ENCODE measurements around the gene BPIFB2.

The BPIFB2 gene

DNA sequence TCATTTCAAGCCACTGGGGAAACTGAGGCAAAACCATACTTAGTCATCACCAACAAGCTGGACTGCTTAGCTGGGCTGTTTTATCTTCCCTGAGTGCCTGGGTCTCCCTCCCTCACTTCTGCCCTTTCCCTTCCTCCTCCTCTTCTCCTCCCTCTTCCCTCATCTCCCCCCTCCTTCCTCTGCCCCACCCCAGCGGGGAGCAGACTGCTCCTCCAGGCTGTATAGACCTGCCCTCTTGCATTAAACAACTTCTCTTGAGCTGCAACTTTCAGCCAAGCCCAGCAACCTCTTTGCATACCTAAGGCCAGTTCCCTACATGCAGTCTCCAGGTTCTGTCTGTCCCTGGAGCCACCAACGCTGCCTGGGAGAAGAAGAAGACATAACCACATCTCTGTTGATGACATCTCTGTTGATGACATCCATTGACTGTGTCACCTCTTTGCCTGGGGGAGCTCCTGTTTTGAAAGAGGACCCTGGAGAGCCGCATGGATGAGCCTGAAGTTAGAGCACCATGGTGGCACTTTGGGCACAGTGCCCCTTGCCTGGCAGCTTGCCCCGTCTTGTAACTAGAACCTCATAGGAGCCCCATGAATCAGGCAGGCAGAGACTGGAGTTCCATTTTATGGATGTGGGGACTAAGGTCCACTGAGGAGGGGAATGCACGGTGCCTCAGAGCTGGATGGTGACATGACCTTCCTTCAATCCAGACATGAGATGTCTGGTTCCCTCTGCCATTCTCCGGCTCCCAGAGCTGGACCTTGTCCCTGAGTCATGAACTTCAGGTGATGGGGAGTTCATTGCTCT lies 16.1 kb downstream of the BPIFB2 start:
- DNase-seq: no peak

- DNase-seq: no peak
These were observed 16.7 kb downstream of the BPIFB2 start for GRCh38 chr20:33024243-33024560.

DNA sequence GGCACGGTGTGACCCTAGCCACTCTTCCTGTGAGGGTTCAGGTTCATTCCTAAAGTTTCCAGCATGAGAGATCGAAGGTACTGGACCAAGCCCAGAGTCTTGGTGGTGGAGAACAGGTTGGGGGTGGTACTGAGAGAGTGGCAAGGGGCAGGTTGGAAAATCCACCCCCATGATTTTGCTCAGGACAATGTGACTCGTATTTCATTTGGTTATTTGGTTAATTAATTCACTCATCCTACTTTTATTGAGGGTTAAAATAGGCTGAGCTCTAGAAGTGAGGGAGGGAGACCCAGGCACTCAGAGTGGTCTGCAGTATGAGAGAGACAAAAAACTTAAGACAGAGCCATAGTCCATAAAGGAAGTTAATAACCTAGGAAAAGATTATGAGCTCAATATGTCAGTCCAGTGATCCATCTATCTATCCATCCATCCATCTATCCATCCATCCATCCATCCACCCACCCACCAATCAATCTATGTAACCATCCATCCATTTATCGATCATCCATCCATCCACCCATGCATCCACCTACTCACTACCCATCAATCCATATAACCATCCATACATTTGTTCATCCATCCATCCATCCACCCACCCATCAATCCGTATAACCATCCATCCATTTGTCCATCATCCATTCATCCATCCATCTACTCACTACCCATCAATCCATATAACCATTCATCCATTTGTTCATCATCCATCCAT lies 17.3 kb downstream of the BPIFB2 start:
- no peak for DNase-seq

GRCh38 chr20:33025318-33025876 lies 17.9 kb downstream of the BPIFB2 start:
- no peak for DNase-seq

DNA sequence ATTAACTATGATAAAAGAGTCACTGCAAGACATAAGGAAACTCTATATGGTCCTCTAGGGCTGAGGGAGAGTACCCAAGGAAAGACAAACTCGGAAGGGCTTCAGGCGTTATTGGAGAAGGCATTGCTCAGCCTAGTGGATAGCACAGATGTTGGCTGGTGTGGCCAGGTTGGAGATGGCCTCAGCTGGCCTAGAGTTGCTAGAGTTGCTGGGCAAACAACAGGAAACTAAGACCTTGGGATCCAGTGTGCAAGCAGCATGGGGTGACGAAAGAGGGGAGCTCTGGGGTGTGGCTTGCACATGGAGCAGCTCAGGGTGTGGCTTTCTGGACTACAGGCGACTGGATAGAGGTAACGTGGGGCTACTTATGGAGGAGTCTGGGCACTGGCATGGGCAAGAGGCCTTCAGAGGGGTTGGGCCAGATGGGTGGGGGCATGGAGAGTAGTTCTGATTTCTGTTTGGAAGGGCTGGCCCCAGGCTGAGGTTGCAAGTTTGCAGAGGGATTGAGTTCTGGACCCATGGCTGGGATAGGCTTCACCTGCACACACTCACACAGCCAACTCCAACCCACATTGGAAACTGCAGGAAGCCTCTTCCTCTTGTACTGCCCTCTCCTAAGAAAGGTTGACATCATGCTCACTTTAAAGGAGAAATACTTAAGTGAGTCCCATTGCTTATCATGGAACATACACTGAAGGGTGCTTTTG lies 18.7 kb downstream of the BPIFB2 start:
- DNase-seq: no peak

DNA sequence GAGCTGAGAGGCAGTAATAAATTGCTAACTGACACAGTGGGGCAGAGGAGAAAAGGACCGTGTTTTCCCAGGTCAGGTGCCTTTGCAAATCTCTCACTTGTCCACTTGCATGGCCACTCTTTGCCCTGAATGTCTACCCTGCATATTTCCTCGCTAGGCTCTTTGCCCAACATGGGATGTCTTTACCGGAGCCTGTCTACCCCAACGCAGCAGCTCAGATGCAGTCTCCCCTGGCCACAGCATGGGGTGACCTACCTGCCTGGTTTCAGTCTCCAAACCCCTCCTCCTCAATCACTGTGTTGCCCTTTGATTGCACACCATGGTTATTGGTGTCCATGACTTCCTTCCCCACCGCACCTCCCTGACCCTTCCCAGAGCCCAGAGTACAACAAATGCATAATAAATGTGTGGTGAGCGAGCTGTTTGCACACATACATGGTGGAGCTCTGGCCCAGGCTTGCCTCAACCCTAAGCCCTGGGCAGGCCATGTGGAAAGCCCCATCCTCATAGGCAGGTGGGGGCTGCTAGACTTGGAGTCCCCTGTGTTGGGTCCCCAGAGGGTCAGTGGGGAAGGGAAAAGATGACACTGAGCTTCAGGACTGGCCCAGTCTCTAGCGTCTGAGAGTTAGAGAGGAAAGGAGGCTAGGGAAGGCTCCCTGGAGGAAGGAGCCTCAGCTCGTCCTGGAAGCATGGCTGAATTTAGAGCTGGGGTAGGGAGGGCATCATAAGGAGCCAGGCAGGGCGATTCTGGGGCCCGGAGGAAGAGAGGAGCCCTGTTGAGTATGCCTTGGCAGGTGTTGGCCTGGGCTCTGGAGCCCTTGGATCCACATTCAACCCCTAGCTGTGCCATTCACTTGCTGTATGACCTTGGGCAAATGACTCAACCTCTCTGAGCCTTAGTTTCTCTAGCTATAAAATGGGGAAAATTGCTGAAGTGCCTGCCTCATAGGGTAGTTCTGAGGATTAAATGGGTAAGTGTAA lies 19.6 kb downstream of the BPIFB2 start:
- no peak for DNase-seq

- no peak for DNase-seq
These were observed 20.6 kb downstream of the BPIFB2 start for GRCh38 chr20:33027769-33028751.

GRCh38 chr20:33028875-33029274 lies 21.4 kb downstream of the BPIFB2 start:
- DNase-seq: no peak

- DNase-seq: no peak
These were observed 22.6 kb downstream of the BPIFB2 start for GRCh38 chr20:33030076-33030475.

- no peak for DNase-seq
These were observed 23.1 kb downstream of the BPIFB2 start for GRCh38 chr20:33030569-33030968.

GRCh38 chr20:33031531-33031930 lies 24.0 kb downstream of the BPIFB2 start, which contains the start of gene BPIFB6:
Gene BPIFB6 (plus strand): TSS chr20:33031648. CDS start chr20:33031648, 0 bp downstream.
- no peak for DNase-seq

- DNase-seq: no peak
These were observed 25.1 kb downstream of the BPIFB2 start for GRCh38 chr20:33032555-33032954.

GRCh38 chr20:33033381-33033780 lies 25.9 kb downstream of the BPIFB2 start:
- no peak for DNase-seq

- DNase-seq: no peak
These were observed 26.6 kb downstream of the BPIFB2 start for GRCh38 chr20:33034115-33034514.

DNA sequence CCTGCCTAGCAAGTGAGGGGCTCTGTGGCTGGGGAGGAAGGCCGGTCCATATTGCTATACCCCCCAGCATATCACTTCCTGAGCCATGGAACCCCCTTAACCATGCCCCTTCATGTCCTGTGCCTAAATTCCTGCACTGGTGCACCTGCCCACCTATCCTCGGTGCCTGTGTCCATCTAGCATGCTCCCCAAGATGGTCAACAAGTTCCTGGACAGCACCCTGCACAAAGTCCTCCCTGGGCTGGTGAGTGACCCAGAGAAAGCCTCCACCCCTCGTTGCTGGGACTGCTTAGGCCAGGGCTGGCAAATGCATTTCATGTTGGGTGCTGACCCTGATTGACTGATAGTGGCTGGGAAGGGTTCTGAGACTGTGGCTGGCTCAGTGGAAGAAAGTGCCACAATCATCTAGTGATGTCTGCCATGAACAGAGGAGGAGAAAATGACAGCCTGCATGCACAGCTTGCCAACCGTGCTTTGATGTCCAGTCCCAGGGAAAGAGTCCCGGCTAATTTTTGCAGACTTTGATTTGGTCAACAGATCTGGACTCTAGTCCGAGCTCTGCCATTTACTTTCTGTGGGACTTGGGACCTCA lies 27.5 kb downstream of the BPIFB2 start:
- no peak for DNase-seq

GRCh38 chr20:33037456-33037855 lies 30.0 kb downstream of the BPIFB2 start:
- DNase-seq: no peak

- no peak for DNase-seq
These were observed 30.7 kb downstream of the BPIFB2 start for GRCh38 chr20:33038243-33038642.

DNA sequence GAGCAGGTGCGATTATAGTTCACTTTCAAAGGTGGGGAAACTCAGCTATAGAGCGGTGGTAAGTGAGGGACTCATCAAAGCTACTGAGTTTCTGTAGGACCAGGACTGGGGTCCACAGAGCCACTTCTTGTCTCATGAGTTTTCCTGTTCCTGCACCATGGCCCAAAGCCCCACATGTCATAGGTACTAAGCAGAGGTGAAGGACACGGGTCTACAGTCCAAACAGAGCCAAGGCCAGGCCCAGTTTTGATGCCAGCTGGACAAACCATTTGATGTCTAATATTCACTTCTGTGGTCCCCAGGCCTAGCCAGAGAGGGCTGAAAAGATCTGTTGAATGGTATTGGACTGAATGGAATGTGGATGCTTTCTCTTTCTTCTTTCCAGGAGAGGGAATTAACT lies 34.9 kb downstream of the BPIFB2 start:
- DNase-seq: no peak

DNA sequence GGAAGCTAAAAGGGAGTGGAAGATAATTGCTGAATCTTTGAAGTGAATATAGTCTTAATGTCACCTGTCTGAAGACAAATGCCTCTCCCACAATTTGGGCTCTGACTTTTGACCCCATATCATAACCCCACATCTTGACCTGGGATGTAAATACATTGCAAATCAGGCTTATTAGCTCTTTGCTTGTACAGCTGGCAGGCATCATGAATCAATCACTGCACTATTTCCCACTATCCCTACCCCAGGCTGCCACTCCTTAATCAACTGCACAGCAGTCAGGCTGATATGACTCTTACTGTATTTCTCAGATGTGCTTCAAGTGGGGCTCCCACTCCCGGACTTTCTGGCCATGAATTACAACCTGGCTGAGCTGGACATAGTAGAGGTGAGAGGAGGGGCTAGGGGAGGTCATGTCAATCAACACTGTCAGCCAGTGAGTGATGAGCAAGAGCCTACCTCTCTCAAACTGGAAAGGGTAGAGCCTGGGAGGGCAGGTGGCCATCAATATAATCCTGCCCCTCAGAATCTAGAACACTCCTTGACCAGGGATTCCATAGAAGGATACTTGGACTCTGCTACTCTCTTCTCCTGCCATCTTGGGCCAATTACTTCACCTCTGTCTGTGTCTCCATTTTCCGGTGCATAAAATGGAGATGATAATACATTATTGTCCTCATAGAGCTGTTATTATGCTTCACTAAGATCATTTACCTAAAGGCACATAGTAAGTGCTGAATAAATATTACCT lies 35.7 kb downstream of the BPIFB2 start:
- no peak for DNase-seq

DNA sequence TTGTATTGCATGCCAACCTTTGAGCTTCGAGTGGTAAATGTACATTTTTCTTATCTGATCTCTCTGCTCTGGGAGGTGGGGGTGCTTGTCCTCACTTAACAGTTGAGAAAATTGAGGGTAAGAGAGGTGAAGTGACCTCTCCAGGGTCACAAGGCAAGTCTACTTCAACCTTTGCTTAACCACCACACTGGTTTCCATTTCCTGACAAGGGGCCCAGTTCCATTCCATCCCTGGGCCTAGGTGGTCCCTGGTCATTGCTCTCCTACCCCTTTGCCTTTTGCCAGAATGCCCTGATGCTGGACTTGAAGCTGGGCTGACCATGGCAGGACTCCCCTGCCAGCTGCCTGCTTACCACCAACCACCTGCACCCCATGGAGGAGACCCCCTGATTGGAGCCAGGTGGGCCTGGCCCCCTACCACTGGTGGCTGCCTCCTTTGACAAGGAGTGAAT lies 36.3 kb downstream of the BPIFB2 start:
- no peak for DNase-seq

Data from NCI-H2029 treated with DMSO at 0.1 percent for 48 hours (cell line).